GM19351 (cell line): ENCODE measurements around the gene RPN2.
A peak's percentile ranks its signal among the peaks of the same experiment; 100 is the strongest.

Experiments used
- ATAC-seq: cut with Tn5 transposase; IDR thresholded peaks from one replicate; pipeline ENCODE4 v1.9.1; 2021; ENCODE audit warnings: mild to moderate bottlenecking, moderate library complexity; ENCODE audit not compliant: unreplicated experiment

RPN2 gene

GRCh38 chr20:37179683-37180524 is 774 bp downstream of the RPN2 start:
- ATAC-seq, result no peak

DNA sequence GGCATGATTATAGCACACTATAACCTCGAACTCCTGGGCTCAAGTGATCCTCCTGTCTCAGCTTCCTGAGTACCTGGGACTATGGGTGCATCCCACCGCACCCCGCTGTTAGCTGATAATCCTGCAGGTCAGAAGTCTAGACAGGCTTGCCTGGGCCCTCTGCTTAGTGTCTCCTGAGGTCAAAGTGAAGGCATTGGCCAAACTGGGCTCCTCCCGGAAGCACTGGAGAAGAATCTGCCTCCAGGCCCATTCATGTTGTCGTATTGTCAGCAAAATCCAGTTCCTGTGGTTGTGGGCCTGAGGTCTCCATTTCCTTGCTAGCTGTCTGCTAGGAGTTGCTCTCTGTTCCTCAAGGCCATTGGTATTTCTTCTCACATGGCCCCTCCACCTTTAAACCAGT is 6.6 kb downstream of the RPN2 start:
- no peak for ATAC-seq

DNA sequence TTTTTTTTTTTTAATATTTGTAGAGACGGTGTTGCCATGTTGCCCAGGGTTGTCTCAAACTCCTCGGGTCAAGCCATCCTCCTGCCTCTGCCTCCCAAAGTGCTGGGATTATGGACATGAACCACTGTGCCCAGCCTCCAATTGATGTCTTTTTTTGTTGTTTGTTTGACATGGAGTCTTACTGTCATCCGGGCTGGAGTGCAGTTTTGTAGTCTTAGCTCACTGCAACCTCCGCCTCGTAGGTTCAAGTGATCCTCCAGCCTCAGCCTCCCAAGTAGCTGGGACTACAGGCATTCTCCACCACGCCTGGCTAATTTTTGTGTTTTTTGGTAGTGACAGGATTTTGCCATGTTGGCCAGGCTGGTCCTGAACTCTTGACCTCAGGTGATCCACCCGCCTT is 9.7 kb downstream of the RPN2 start:
- no peak for ATAC-seq

DNA sequence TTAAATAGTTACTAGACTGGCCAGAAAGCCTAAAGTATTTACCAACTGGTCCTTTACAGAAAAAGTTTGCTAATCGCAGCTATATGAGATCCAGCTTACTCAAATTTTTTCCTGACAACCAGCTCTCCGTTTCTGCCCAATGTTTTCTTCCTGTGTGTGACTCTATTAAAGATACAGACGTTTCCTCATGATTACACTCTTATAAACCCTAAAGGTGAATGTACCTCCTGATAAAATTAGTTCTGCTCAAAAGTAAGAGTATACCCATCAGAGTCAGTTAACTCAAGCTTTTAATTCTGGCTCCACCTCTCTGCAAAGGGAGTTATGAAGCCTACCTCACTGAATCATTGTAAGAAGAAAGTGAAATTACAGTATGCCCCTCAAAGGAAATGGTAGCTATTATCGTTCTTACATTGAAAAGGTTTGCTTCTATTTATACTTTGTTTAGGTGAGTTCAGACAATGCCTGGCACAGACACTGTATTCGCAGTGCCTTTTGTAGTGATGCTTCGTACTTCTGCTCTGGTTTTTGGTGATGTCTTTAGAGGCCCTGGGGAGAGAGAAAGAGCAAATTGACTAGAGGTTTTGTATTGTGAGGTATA is 10.4 kb downstream of the RPN2 start:
- no peak for ATAC-seq

DNA sequence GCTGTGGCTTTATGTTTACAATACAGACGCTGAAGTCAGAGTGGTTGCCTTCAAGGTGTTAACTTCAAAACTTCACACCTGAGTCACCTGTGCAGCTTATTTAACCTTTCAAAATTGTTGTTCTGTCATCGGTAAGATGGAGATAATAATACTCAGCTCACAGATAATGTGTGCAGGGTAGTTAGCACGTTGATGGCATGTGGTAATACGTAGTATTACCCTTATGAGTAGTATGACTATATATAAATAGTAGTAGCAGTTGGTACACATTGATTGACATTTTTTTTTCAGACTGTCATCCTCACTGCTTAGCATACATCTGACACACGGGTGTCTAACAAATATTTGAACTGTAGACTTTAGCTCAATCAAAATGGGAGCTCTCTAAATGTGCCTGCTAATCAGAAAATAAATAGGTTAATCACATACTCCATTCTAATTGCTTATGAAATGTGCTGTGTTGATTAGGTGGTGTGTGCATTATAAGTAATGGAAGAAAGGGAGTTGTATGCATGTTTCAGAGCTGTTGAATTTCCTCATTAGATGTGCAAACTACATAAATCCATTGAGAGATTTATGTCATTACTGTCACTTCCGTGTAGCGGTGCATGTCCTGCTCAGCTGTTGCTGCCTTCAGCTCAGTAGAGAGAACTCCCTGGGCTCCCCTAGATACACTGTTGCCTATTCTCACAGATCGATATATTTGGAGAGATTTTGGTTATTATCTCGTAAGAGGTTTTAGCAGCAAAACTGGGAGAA is 11.4 kb downstream of the RPN2 start:
- ATAC-seq, result no peak

DNA sequence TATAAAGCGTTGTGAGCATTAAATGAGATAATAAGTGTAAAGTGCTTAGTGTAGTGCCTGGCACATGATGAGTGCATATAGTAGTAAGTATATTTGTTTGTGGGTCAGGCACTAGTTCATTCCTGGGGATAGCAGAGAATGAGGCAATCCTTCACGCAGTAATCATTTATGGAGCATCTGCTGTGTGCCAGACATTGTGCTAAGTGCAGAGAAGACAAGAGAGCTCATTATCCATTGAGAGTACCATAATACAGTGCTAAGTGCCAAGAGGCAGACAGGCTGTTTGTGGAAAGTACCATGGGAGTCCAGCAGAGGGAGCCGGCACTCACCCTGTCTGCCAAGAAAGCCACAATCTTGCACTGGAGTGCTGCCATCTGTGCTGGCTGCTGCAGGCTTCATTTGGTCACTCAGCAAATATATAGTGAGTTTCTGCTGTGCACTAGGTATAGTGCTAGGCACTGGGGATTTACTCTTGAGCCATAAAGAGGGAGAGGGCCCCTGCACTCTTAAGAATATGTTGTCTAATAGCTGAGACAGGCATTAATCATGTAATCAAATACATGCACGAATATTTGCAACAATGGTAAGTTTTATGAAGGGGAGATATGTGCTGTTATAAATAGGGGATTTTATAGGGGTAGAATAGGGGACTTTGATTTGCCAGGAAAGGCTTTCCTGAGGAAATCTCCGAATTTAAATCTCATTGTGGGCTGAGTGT is 13.2 kb downstream of the RPN2 start:
- peak; percentile 69 for ATAC-seq

DNA sequence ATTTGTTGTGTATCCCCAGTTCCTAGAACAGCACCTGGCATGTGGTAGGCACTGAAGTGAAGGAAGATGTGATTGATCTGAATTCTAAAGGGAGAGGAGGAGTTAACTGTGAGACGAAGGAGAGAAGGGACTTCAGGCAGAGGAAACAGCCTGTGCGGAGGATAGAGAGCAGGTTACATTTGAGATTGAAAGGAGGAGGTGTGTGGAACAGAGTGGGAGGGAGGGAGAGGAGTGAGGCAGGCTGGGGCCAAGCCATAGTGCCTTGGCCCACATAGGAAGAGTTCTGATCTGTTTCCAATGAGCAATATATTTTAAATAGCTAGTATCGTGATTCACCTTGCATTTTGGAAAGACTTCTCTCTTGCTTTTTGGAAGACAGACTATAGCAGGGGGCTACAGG is 14.1 kb downstream of the RPN2 start:
- ATAC-seq, result no peak

- no peak for ATAC-seq
Observed at GRCh38 chr20:37193821-37194220, 14.7 kb downstream of the RPN2 start.

DNA sequence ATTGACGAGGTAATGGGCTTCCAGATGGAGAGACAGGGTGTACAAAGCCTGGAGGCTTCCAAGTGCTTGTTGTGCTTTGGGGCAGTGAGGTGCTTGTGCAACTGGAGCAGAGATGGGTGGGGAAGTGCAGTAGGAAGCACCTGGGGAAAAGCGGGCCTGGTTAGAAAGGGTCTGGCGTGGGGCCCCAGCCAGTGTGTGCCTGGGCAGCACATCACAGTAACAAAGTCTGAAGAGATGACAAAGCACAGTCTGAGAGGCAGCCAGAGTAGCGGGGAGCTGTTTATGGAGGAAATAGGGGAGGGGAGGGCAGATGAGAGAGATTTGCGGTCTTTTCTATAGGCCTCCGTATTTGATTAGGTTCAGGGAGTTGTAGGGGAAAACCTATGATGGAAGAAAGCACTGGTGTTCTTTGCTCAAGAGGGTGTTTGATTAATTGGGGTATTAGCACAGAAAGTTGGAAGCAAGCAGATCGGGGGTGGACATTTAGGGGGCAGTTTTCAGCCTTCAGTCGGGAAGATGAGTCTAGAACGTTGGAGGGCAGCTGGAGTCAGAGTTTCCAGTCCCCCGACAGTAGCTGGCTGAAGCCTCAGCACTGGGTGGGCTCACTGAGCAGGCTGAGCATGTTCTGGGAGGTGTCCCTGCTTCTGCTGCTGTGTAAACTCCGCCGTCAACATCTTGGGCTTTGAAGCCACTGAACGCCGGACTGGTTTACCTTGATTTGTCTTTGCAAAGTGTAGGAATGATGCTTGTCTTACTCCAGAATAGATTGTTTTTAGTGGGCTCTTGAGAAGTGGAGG is 15.7 kb downstream of the RPN2 start:
- ATAC-seq, result no peak

DNA sequence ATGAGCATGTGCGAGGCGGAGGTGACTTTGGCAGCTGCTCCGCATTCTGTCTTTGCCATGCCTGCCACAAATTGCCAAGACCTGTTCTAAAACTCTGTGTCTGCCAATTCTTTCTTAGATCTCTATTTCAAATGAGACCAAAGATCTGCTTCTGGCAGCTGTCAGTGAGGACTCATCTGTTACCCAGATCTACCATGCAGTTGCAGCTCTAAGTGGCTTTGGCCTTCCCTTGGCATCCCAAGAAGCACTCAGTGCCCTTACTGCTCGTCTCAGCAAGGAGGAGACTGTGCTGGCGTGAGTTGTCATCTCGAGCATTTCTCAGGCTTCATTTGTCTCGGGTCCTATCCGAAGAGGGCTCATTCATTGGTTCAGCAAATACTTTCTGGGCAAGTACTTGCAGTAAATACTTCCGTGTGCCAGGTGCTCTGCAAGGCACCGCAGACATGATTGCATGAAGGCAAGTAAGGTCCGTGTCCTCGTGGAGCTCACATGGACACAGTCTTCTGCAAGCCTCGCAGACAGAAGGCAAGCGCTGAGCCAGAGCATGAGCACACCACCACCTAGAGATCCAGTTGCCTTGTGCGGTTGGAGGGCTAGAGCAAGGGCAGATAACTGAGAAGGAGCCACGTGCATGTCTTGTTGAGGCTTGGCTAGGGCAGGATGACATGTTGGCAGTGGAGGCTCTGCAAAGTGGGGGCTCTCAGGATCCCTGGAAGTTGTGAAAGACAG is 20.0 kb downstream of the RPN2 start:
- ATAC-seq, result no peak

DNA sequence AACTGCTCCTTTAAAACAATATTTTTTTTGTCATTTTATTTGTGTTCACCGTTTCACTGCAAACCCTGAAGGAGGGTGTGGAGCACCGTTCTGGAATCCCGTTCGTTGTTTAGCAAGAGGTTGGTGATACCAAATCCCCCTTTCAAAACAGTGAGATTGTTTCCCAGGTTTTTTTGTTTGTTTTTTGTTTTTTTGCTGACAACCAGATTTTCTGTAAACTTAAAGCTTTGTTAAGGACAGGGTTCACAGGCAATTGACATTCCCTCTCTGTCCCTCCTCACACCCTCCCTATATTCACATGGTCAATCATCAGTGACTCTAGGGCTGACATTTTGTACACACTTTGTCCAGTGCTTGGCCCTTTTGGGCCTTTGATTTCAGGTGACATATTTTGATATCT is 21.2 kb downstream of the RPN2 start:
- ATAC-seq, result no peak

DNA sequence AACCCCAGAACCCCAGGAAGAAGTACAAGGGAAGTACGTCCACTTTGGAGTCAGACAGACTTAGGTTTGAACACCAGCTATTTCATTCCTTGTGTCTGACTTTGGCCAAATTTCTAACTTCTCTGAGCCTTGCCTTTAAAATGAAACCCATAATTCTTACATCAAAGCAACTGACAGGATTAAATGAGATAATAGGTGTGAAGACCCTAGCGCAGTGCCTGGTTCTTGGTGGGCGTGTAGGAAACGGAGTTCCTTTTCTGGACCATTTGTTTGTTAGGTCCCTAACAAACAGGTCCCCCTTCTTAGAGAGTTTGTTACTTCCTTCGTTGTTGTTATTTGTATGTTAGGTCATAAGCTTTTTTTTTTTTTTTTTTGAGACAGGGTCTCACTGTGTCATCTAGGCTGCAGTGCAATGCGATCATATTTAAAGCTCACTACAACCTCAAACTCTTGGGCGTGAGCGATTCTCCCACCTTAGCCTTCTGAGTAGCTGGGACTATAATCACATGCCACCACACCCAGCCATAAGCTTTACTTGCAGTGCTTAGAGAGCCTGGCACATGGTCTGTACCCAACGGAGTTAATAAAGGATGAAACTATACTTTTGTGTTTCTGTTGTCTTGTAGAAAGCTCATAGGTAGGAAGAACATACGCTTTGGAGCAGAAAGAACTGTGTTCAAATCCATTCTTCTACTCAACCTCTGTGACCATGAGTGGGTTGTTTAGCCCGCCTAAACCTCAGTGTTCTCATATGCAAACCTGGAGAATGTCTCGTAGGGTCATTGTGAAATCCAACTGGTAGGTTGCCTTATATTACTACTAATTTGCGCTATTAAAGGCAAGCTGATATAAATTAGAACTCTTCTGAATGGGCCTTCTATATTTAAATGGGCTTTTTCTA is 22.0 kb downstream of the RPN2 start:
- ATAC-seq, result no peak

GRCh38 chr20:37201827-37202162 is 22.7 kb downstream of the RPN2 start:
- ATAC-seq, result no peak

GRCh38 chr20:37202267-37202943 is 23.3 kb downstream of the RPN2 start:
- no peak for ATAC-seq

GRCh38 chr20:37204056-37204455 is 24.9 kb downstream of the RPN2 start:
- ATAC-seq, result no peak

- ATAC-seq, result no peak
Observed at GRCh38 chr20:37205130-37205529, 26.0 kb downstream of the RPN2 start.

- no peak for ATAC-seq
Observed at GRCh38 chr20:37205794-37206193, 26.7 kb downstream of the RPN2 start.

DNA sequence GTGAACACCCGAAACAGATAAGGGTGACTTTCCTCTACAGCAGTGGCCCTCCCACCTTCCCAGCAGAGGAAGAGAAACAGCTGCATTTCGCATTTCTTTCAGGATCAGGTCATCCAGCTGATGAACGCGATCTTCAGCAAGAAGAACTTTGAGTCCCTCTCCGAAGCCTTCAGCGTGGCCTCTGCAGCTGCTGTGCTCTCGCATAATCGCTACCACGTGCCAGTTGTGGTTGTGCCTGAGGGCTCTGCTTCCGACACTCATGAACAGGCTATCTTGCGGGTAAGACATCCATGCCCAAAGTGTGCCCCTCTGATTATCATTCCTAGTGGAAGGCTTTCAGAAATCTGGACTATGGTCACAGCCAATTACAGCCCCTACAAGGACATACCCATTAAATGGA is 28.0 kb downstream of the RPN2 start:
- ATAC-seq, result no peak
